Fibroblast of the aortic adventitia (primary cell): Measurements from ENCODE around the gene RMDN3. TPM values are rescaled to one million over a fixed set of nuclear protein-coding genes. Genes with fewer than 3 reads are reported as not detected.
A peak's percentile ranks its signal among the peaks of the same experiment; 100 is the strongest.

Source experiments
- DNase-seq: peaks from one replicate; pipeline ENCODE4 v3.0.0-alpha.2; 2010; ENCODE audit warnings: low read depth
- H3K4me3 ChIP-seq: 2 replicates; pipeline ENCODE4 v1.5.1; 2011; ENCODE audit warnings: low read depth, mild to moderate bottlenecking, control low read depth, low read length, moderate library complexity
- total RNA-seq: library from RNA; depleted of rRNA; stranded (reverse); fragments of >200 nt; gene quantifications from 2 replicates; pipeline ENCODE4 v1.2.3, GENCODE V29; 2012; ENCODE audit warnings: low replicate concordance
- TF ChIP-seq, protein P1 (sequence below): IDR thresholded peaks from 2 replicates; pipeline ENCODE4 v1.5.1; 2011; ENCODE audit warnings: mild to moderate bottlenecking, low read length, control low read depth, inconsistent platforms; ENCODE audit not compliant: insufficient read depth

RMDN3 gene
- total RNA-seq, 1 donor, result 18.0 TPM

GRCh38 chr15:40714144-40714543 lies 40.9 kb downstream of the RMDN3 start:
- no peak overlapping the region for H3K4me3 ChIP-seq
- TF ChIP-seq, protein P1, sequence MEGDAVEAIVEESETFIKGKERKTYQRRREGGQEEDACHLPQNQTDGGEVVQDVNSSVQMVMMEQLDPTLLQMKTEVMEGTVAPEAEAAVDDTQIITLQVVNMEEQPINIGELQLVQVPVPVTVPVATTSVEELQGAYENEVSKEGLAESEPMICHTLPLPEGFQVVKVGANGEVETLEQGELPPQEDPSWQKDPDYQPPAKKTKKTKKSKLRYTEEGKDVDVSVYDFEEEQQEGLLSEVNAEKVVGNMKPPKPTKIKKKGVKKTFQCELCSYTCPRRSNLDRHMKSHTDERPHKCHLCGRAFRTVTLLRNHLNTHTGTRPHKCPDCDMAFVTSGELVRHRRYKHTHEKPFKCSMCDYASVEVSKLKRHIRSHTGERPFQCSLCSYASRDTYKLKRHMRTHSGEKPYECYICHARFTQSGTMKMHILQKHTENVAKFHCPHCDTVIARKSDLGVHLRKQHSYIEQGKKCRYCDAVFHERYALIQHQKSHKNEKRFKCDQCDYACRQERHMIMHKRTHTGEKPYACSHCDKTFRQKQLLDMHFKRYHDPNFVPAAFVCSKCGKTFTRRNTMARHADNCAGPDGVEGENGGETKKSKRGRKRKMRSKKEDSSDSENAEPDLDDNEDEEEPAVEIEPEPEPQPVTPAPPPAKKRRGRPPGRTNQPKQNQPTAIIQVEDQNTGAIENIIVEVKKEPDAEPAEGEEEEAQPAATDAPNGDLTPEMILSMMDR, result no peak
- DNase-seq, result no peak

DNA sequence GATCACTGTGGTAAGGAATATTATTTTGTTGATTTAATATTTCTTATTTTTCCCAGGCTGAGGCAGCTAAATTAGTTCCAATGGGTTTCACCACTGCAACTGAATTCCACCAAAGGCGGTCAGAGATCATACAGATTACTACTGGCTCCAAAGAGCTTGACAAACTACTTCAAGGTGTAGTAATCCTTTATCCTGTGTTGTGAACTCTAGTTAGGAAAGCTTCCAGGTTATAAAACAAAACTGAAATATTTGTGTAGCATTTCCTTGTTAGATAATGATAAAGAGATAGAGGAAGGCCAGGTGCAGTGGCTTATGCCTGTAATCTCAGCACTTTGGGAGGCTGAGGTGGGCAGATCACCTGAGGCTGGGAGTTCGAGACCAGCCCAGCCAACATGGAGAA lies 48.9 kb downstream of the RMDN3 start:
- TF ChIP-seq, protein P1, result no peak
- H3K4me3 ChIP-seq, result no peak overlapping the region
- DNase-seq, result no peak

- DNase-seq, result peak; percentile 13
- no peak overlapping the region for H3K4me3 ChIP-seq
- TF ChIP-seq, protein P1, result peak; percentile 8
These were observed 53.0 kb downstream of the RMDN3 start for GRCh38 chr15:40702077-40702476.

DNA sequence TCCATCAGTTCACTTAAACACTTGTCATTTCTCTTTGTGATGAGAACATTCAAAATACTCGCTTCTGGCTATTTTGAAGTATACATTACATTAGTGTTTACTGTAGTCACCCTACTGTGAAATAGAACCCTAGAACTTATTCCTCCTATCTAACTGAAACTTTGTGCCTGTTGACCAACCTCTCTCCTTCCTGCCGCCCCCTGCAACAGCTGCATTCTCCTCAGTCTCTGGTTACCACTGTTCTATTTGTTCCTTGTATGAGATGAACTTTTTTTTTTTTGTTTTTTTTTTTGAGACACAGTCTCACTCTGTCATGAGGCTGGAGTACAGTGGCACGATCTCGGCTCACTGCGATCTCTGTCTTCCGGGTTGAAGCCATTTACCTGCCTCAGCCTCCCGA lies 57.1 kb downstream of the RMDN3 start:
- no peak overlapping the region for H3K4me3 ChIP-seq
- TF ChIP-seq, protein P1, result no peak
- DNase-seq, result no peak

DNA sequence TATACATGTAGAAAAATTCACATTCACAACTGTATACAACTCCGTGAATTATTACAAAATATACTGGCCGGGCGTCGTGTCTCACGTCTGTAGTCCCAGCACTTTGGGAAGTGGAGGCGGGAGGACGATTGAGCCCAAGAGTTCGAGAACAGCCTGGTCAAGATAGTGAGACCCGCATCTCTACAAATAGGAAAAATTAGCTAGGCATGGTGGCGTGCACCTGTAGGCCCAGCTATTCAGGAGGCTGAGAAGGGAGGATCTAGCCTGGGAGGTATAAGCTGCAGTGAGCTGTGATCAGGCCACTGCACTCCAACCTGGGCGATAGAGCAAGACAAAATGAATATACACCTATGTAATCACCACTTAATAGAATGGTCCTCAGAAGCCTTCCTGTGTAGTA lies 58.8 kb downstream of the RMDN3 start:
- peak overlapping the region; percentile 98 for H3K4me3 ChIP-seq
- TF ChIP-seq, protein P1, result no peak
- DNase-seq, result no peak

DNA sequence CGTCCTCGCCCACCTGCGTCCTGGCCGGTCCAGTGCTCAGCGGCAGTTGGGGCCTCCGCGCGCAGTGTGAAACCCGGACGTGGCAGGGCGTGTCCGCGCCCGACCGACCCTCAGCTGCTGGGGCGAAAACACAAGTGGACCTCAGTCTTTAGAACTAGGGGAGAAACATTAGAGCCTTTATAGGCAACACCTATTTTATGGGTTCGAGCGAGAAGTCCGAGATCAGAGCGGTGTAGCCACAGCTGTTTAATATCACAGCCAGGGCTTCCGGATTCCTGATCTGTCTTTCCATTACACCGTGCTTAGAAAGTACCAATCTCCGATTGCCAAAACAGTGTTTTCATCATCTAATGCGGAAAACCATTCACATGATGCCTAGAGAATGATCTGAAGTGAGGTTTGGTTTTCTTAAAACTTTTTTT lies 59.6 kb downstream of the RMDN3 start:
- peak overlapping the region; percentile 98 for H3K4me3 ChIP-seq
- TF ChIP-seq, protein P1, result no peak
- peak; percentile 42 for DNase-seq
